NCI-H1694 treated with DMSO at 0.1 percent for 48 hours (cell line): Measurements from ENCODE around the gene XRCC6.
"Not testable (repeated sequence)": the region's sequence is repeated elsewhere in the genome, so short reads cannot be mapped to it uniquely, and the experiment has no call there.

Experiments
- DNase-seq: peaks from one replicate; lab custom pipeline; 2025; lab: John Stamatoyannopoulos, UW

XRCC6 gene

GRCh38 chr22:41598891-41599635 is 22.0 kb upstream of the XRCC6 start:
- no peak for DNase-seq

DNA sequence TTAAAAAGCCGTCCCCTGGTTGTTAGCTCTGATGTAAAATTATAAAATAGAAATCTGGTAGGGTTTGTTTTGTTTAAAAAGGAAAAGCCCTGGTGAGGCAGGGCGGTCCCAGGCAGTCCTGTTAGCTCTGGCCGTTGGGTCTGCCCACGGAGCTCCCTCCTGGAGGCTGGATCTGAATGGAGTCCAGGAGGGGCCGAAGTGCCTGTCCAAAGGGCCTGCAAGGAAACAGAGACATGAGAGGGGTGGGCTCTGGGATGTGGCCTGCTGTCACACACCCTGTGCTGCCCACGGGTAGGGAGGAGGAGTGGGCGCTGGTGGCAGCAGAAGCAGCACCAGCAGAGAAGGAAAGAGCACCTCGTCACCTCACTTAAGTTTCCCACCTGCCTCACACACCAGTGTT is 20.1 kb upstream of the XRCC6 start:
- DNase-seq = no peak

GRCh38 chr22:41603873-41604332 is 17.2 kb upstream of the XRCC6 start:
- no peak for DNase-seq

DNA sequence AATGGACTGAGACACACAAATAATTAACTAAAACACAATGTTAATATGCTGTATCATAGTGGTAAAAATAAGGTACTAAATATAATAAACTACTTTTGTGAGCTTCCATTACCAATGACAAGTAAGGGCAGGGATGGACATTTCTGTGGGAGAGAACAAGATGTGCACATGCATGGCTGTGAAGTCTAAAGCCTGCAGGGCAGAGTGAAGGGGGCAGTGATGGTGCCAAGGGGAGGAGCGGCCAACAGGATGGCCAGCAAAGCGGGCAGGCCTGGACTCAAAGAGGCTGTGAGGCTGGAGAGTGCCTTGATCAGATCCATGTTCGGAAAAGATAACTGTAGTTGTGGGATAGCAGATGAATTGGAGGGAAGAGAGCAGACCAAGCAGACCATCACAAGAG is 12.7 kb upstream of the XRCC6 start:
- DNase-seq = no peak

DNA sequence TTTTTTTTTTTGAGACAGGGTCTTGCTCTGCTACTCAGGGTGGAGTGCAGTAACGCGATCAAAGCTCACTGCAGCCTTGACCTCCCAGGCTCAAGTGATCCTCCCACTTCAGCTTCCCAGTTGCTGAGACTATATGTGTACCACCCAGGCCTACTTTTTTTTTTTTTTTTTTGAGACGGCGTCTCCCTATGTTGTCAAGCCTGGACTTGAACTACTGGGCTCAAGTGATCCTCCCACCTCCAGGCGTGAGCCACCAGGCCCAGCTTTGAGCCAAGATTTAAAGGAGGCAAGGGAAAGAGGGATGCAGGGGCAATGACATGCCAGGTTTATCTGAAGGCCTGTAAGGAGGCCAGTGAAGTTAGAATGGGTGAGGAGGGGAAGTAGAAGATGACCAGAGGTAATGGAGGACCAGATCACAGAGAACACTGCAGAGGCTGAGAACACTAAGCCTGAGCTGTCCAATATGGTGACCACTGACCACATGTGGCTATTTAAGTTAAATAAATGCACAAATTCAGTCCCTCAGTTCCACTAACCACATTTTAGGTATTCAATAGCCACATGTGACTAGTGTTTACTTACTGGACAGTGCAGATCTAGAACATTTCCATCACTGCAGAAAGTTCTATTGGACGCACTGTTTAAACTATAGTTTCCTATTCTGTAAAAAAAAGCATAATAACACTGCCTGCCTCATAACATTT is 8.3 kb upstream of the XRCC6 start:
- DNase-seq = no peak

- DNase-seq = no peak
Measured at GRCh38 chr22:41613456-41613855, 7.6 kb upstream of the XRCC6 start.

DNA sequence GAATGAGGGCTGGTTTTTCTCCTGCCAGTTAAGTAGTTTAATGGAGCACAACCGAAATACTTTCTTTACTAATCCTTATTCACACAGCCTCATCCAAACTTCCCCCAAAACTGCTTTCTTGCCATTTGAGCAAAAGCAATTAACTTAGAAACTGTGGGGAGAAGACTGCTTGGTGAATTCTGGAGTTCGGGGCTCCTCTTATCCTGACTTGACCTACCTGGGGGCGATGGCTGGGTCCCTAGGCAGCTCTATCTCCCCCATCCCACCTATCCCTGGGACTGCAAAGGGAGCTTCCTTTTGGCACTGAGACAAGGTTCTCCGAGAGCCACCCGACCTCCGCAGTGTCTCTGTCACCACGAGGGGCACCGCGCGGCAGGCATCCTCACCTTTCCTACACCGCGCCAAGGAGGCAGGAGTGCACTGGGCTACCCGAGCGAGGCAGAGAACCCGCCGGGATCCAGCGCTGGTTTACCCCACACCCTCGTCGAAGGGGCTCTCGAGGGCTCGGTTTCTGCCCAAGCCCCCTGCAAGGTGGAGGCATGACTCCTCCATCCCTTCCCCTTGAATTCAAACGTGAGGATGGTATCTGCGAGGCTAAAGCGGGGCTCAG is 1.0 kb upstream of the XRCC6 start:
- DNase-seq = no peak

DNA sequence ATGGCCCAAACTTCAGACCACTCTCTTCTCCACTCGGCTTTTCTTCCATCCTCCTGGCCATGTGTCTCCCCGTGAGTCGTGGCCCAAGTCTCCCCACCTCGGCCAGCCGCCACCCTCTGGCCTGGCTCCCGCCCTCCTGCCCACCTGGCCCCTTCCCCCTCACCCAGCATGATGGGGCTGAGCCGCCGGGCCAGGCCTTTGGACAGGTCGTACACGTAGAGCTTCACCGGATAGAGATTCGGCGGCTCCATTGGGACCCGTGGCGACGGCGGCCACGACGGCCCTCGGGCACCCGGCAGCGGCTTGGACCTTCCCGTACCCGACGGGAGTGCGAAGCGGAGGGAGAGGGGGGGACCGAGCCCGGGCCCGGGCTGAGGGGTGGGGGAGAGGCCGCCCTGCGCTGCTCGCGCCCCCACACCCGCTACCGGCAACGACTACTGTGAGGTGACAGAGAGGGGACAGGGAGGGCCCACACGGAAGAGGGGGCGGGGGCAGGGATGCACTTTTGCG is 451 bp upstream of the XRCC6 start, which contains the start of gene DESI1:
TSS of gene DESI1 (minus strand) at position 455 of the 510 bp plus-strand sequence. CDS start at position 251, 204 bp downstream.
- DNase-seq = no peak

DNA sequence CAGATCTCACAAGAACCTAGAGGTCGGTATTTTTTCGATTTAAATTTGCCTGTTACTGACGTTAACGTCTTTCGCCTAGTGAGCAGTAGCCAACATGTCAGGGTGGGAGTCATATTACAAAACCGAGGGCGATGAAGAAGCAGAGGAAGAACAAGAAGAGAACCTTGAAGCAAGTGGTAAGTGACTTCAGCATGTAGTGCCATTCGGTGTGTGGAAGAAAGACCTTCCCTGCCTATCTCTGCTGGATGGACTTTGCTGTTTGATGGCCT is 750 bp downstream of the XRCC6 start:
- no peak for DNase-seq

GRCh38 chr22:41625577-41625976 is 4.5 kb downstream of the XRCC6 start:
- DNase-seq = no peak

DNA sequence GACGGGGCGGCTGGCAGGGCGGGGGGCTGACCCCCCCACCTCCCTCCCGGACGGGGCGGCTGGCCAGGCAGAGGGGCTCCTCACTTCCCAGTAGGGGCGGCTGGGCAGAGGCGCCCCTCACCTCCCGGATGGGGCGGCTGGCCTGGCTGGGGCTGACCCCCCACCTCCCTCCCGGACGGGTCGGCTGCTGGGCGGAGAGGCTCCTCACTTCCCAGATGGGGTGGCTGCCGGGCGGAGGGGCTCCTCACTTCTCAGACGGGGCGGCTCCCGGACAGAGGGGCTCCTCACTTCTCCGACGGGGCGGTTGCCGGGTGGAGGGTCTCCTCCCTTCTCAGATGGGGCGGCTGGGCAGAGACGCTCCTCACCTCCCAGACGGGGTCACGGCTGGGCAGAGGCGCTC is 10.0 kb downstream of the XRCC6 start:
- DNase-seq = not testable (repeated sequence)

- DNase-seq = not testable (repeated sequence)
Measured at GRCh38 chr22:41631615-41632014, 10.5 kb downstream of the XRCC6 start.

- not testable (repeated sequence) for DNase-seq
Measured at GRCh38 chr22:41634610-41635009, 13.5 kb downstream of the XRCC6 start.

GRCh38 chr22:41636467-41636866 is 15.4 kb downstream of the XRCC6 start:
- DNase-seq = no peak

- not testable (repeated sequence) for DNase-seq
Measured at GRCh38 chr22:41637623-41638022, 16.5 kb downstream of the XRCC6 start.

DNA sequence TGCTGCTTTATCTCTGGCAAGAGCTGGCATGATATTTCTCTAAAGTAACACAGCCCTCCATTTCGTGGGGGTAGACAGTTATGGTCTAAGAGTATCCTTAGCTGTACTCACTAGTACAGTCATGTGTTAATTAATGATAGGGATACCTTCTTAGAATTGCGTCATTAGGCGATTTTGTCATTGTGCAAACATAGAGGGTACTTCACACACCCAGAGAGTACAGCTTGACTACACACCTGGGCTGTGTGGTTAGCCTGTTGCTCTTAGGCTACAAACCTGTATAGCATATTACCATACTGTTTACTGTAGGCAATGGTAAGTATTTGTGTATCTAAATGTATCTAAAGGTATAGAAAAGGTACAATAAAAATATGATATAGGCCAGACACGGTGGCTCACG is 17.0 kb downstream of the XRCC6 start:
- no peak for DNase-seq

DNA sequence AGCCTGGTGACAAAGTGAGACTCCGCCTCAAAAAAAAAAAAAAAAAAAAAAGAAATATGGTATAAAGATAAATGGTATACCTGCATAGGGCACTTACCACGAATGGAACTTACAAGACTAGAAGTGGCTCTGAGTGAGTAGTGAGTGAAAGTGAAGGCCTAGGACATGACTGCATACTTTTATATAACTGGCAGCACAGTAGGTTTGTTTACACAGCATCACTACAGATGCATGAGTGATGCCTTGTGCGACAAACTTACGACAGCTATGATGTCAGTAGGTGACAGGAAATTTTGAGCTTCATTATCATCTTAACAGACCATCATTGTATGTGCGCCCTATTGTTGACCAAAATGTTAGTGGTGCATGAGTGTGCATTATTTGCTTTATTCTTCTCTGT is 17.7 kb downstream of the XRCC6 start:
- DNase-seq = no peak

- no peak for DNase-seq
Measured at GRCh38 chr22:41641854-41642253, 20.8 kb downstream of the XRCC6 start.

DNA sequence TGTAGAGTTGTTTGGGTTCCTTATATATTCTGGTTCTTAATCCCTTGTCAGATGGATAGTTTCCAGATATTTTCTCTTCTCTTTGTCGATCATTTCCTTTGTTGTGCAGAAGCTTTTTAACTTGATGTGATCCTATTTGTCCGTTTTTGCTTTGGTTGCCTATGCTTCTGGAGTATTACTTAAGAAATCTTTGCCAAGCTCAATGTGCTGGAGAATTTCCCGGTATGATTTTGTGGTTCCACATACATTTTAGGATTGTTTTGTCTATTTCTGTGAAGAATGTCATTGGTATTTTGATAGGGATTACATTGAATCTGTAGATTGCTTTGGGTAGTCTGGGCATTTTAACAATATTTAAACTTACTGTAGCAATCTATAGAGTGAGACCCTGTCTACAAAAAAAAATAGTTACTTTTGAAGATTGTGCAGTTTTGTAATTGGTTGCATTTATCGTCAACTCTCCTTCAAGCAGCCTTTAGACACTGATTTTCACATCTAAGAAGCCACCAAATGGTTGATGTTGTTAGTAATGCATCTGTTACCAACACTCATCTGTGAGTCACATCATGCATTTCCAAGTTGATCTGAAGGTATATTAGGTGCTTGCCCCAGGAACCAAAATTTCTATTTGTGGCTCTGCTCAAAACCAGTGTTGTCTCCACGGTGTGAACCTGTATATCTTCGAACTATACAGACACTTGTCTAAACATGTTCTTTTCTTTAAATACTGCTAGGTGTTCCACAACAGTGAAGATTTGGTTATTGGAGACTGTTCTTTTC is 21.4 kb downstream of the XRCC6 start:
- DNase-seq = no peak

DNA sequence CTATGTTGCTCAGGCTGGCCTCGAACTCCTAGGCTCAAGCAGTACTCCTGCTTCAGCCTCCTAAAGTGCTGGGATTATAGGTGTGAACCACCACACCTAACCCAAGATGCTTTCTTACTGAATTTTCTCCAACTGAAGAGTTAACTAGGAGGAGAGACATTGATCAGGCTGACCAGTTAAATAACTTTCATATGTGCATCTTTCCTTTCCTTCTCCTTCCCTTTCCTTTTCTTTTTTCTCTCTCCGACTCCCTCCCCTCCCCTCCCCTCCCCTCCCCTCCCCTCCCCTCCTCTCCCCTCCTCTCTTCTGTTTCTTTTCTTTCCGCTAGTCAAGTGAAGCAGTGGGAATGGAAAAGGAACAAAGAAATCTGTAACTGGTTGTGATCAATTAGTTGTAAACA is 26.7 kb downstream of the XRCC6 start:
- DNase-seq = no peak

GRCh38 chr22:41648432-41648831 is 27.3 kb downstream of the XRCC6 start:
- DNase-seq = no peak

DNA sequence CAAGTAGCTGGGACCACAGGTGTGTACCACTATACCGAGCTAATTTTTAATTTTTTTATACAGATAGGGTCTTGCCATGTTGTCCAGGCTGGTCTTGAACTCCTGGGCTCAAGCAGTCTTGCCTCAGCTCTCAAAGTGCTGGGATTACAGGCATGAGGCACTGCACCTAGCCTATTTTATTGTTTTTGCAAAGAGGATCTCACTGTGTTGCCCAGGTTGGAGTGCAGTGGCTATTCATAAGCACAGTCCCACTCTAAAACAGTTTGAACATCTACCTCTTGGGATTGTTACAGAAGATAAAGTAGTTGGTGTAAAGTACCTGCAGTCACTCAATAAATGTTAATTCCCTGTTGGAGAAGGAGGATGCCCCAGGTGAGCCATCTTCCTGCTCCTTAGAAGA is 29.1 kb downstream of the XRCC6 start:
- no peak for DNase-seq
